ENCODE results near the gene POLR3H.

DNA sequence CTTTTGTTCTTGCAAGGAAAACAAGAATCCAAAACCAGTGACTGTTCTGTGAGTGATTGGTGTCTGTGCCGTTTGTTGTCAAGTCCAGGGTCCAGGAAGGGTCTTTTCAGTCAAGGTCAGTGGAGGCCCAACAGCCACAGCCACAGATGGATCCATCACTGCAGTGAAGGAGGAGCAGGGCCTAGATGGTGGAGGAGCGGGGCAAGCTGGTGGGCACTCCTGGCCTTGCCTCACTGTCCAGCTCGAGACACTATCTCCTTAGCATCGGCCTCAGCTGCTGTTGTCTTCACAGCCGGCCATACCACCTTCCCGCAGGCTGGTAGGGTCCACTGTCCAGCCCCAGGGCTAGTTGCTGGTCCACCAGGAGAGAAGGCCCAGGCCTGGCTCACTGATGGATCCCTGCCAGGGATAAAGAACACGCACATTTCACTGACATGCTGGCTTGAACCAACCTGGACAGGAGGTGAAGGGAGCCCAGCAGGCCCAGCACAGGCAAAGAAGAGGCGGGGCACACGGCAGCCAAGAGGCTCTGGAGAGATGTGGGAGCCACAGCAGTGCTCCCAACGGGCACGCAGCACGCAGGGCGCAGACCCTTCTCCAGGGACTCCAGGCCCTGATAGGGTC lies 15.2 kb downstream of the POLR3H start:
- TF ChIP-seq POLR2A (IDR thresholded peaks at IDR 0.05; ENCODE audit: low read length), result no peak
- no peak for TF ChIP-seq GATA1 (IDR thresholded peaks at IDR 0.05; ENCODE audit: low read depth, low read length)

Measured in erythroblast (primary cell).